Measurements from ENCODE around the gene NDUFB4.

NDUFB4 gene

DNA sequence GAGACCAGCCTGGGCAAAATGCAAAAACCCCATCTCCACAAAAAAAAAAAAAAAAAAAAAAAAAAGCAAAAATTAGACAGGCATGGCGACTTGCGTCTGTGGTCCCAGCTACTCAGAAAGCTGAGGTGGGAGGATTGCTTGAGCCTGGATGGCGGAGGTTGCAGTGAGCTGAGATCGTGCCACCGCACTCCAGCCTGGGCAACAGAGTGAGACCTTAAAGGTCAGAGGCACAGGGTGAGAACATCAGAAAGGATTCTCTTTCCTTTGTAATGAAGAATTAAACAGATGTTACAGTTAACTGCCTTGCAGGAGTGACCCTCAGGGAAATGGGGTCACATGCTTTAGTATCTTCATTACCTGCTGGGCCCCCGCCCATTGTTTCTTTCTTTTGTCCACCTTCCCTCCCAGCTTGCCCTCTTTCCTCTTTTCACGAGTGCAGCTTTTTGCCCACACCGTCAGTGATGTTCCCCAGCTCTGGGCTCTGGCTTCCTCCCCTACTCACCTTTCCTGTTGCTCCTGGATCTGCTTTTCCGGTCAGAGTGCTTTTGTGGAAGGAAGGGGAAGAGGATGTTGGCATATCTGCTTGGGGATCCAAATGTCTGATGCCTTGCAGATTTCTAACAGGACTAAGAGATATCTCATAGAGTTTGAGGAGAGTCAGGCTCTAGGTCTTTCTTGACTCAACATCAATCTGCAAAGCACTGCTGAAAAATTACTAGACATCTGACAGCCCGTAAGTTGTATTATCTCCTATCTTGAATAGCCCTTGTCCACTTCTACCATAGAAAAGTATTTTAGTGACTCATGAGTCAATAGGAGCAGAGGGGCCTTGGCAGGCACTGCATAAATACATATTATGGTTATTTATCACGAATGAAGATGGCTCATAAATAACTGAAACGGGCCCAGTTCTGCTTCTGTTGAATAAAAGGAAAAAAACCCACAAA is 35.6 kb upstream of the NDUFB4 start:
- no peaks in the 10 kb centered on the region for H3K4me1 ChIP-seq (ENCODE audit: control insufficient read depth, insufficient read depth, low read length)
- no peak overlapping the region for H3K4me3 ChIP-seq (ENCODE audit: low read depth, low read length)
- no peak for TF ChIP-seq GFI1B (tag by site-specific recombination; IDR thresholded peaks at IDR 0.05)
- ChIA-PET CTCF (interaction anchor here (0.6 to 5.1 kb wide), 16 partner anchors 9 to 460 kb away, joined by 3 to 64 read pairs (median 3); no protein-coding TSS in a partner anchor), POLR2A (interaction anchor here (1.1 kb wide), 1 partner anchor 35 kb away, joined by 6 read pairs; the partner anchor contains the start of gene NDUFB4)
- no peaks in the 10 kb centered on the region for H3K9me3 ChIP-seq (ENCODE audit: control insufficient read depth, insufficient read depth, low read depth, low read length)
- H3K27ac ChIP-seq (ENCODE audit: extremely low read depth, low read depth, low read length), result no peak overlapping the region
- H3K36me3 ChIP-seq (ENCODE audit: control insufficient read depth in 2 of 2, insufficient read depth in 1 of 2, low read length in 2 of 2), result no peaks in the 10 kb centered on the region

DNA sequence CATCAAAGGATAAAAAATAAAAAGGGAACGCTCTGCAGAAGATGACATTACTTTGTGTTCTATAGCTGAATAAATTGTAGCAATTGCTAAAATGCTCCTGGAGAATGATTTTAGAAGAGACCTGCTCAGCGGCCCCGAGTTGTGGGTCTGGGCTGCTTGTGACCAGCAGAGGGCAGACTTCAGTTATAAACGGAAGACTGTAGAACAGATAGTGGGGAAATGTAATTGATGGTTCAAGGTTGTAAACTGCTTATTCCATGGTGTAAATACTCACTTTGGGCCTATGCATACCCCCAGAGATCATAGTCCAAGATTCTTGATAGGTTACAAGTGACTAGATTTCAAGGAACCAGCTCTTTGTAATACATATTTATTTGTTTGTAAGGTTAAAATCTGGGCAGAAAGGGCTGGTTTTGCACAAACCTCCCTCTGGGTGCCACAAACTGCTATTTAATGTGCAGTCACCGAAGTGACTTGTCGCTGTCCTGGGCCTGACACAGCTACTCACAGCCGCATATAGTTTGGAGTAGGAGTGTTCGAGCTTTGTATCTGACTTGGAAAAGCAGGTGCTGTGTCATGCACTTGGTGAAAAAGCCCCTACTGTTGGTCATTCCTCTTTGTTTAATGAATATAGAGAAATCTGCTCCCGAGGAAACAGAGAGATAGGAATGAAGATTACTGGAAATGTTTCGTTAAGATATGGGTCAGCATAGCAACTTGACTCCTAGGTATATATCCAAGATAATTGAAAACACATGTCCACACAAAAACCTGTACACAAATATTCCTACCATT is 34.7 kb upstream of the NDUFB4 start:
- Histone ChIP-seq H3K36me3 (ENCODE audit: control insufficient read depth in 2 of 2, insufficient read depth in 1 of 2, low read length in 2 of 2) (no peaks in the 10 kb centered on the region), H3K27ac (ENCODE audit: extremely low read depth, low read depth, low read length) (no peak overlapping the region), H3K4me3 (ENCODE audit: low read depth, low read length) (no peak overlapping the region), H3K9me3 (ENCODE audit: control insufficient read depth, insufficient read depth, low read depth, low read length) (no peaks in the 10 kb centered on the region), H3K4me1 (ENCODE audit: control insufficient read depth, insufficient read depth, low read length) (no peaks in the 10 kb centered on the region)
- no peak for TF ChIP-seq KLF9 (tag by site-specific recombination; IDR thresholded peaks at IDR 0.05; ENCODE audit: low read depth)
- TF ChIP-seq MEIS1 (CRISPR knock-in tag; IDR thresholded peaks at IDR 0.05; ENCODE audit: borderline replicate concordance), result no peak
- TF ChIP-seq OVOL3 (tag by site-specific recombination; IDR thresholded peaks at IDR 0.05), result no peak
- TF ChIP-seq, protein P1, sequence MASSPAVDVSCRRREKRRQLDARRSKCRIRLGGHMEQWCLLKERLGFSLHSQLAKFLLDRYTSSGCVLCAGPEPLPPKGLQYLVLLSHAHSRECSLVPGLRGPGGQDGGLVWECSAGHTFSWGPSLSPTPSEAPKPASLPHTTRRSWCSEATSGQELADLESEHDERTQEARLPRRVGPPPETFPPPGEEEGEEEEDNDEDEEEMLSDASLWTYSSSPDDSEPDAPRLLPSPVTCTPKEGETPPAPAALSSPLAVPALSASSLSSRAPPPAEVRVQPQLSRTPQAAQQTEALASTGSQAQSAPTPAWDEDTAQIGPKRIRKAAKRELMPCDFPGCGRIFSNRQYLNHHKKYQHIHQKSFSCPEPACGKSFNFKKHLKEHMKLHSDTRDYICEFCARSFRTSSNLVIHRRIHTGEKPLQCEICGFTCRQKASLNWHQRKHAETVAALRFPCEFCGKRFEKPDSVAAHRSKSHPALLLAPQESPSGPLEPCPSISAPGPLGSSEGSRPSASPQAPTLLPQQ (tag by site-specific recombination; IDR thresholded peaks at IDR 0.05), result no peak
- TF ChIP-seq ZNF654 (tag by site-specific recombination; IDR thresholded peaks at IDR 0.05; ENCODE audit: low read depth), result peak; percentile 81
- TF ChIP-seq ZBTB17 (tag by site-specific recombination; IDR thresholded peaks at IDR 0.05), result no peak
- TF ChIP-seq GLI2 (tag by site-specific recombination; IDR thresholded peaks at IDR 0.05; ENCODE audit: borderline replicate concordance, low read depth), result no peak
- no peak for TF ChIP-seq HOXA7 (CRISPR knock-in tag; IDR thresholded peaks at IDR 0.05; ENCODE audit: borderline replicate concordance)
- TF ChIP-seq, protein P2, sequence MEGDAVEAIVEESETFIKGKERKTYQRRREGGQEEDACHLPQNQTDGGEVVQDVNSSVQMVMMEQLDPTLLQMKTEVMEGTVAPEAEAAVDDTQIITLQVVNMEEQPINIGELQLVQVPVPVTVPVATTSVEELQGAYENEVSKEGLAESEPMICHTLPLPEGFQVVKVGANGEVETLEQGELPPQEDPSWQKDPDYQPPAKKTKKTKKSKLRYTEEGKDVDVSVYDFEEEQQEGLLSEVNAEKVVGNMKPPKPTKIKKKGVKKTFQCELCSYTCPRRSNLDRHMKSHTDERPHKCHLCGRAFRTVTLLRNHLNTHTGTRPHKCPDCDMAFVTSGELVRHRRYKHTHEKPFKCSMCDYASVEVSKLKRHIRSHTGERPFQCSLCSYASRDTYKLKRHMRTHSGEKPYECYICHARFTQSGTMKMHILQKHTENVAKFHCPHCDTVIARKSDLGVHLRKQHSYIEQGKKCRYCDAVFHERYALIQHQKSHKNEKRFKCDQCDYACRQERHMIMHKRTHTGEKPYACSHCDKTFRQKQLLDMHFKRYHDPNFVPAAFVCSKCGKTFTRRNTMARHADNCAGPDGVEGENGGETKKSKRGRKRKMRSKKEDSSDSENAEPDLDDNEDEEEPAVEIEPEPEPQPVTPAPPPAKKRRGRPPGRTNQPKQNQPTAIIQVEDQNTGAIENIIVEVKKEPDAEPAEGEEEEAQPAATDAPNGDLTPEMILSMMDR (tag by site-specific recombination; IDR thresholded peaks at IDR 0.05), result peak; percentile 16; the same call in 1 of the 2 replicates
- ChIA-PET CTCF (interaction anchor here (0.6 to 5.1 kb wide), 19 partner anchors 8 to 461 kb away, joined by 3 to 64 read pairs (median 3); no protein-coding TSS in a partner anchor), POLR2A (interaction anchor here (1.1 kb wide), 1 partner anchor 35 kb away, joined by 6 read pairs; the partner anchor contains the start of gene NDUFB4)

DNA sequence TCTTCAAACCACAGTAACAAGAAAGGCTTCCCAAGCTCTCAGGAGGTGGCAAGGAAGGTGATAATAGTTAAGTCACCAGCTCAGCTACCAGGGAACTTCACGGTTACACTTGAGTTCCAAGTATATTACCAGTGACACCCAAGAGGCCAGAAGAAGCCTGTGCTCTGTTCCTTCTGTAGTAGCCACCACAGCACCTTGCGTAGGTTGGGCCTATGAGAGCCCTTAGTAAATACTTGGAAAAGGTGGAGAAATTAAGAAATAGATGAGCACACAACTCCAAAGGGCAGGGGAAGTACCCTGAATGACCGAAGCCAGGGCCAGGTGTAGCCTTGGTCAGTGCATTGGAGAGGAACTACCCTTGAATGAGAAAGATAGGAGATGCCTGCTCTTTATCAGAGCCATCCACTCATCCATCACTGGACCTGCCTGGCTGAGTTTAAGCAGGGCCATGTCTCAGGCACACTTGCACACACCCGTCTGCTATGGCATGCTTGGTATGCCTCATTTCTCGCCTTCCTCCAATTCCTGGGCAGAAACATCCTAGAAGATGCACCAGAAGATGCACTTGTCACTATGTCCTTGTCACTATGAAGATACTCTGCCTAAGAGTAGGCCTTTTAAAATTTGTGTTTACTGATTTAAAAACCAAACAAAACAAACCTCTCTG is 32.6 kb upstream of the NDUFB4 start:
- ChIA-PET POLR2A (no interaction called here), CTCF (interaction anchor here (0.6 to 0.8 kb wide), 4 partner anchors 8 to 814 kb away, joined by 3 to 4 read pairs (median 3); no protein-coding TSS in a partner anchor)
- H3K9me3 ChIP-seq (ENCODE audit: control insufficient read depth, insufficient read depth, low read depth, low read length), result no peaks in the 10 kb centered on the region
- no peaks in the 10 kb centered on the region for H3K36me3 ChIP-seq (ENCODE audit: control insufficient read depth in 2 of 2, insufficient read depth in 1 of 2, low read length in 2 of 2)
- no peak overlapping the region for H3K27ac ChIP-seq (ENCODE audit: extremely low read depth, low read depth, low read length)
- H3K4me3 ChIP-seq (ENCODE audit: low read depth, low read length), result no peak overlapping the region
- TF ChIP-seq EGR2 (tag by site-specific recombination; IDR thresholded peaks at IDR 0.05; ENCODE audit: low read depth) (no peak), ZNF404 (tag by site-specific recombination; IDR thresholded peaks at IDR 0.05) (no peak)
- H3K4me1 ChIP-seq (ENCODE audit: control insufficient read depth, insufficient read depth, low read length), result no peaks in the 10 kb centered on the region

All from HEK293 (cell line).